ENCODE results near the gene COLQ.

The COLQ gene

GRCh38 chr3:15452961-15453360 lies 68.5 kb downstream of the COLQ start:
- Histone ChIP-seq H3K9me3 (ENCODE audit: low read length) (no peaks in the 10 kb centered on the region), H3K36me3 (ENCODE audit: insufficient read depth, low read length) (peaks cover 11% of the 10 kb centered on the region), H3K4me1 (ENCODE audit: insufficient read depth, low read length) (no peaks in the 10 kb centered on the region), H3K27me3 (ENCODE audit: control insufficient read depth in 1 of 2, insufficient read depth in 2 of 2, low read length in 2 of 2) (no peaks in the 10 kb centered on the region), H3K27ac (ENCODE audit: low read depth, low read length) (no peak overlapping the region), H3K4me3 (ENCODE audit: low read depth in 1 of 2, low read length in 2 of 2) (no peak overlapping the region), H3K9ac (ENCODE audit: low read length) (no peak overlapping the region)

GRCh38 chr3:15452156-15452555 lies 69.3 kb downstream of the COLQ start:
- no peaks in the 10 kb centered on the region for H3K4me1 ChIP-seq (ENCODE audit: insufficient read depth, low read length)
- no peaks in the 10 kb centered on the region for H3K9me3 ChIP-seq (ENCODE audit: low read length)
- no peak overlapping the region for H3K9ac ChIP-seq (ENCODE audit: low read length)
- H3K27ac ChIP-seq (ENCODE audit: low read depth, low read length), result no peak overlapping the region
- H3K36me3 ChIP-seq (ENCODE audit: insufficient read depth, low read length), result peaks cover 11% of the 10 kb centered on the region
- no peaks in the 10 kb centered on the region for H3K27me3 ChIP-seq (ENCODE audit: control insufficient read depth in 1 of 2, insufficient read depth in 2 of 2, low read length in 2 of 2)
- no peak overlapping the region for H3K4me3 ChIP-seq (ENCODE audit: low read depth in 1 of 2, low read length in 2 of 2)

- no peak overlapping the region for H3K4me3 ChIP-seq (ENCODE audit: low read depth in 1 of 2, low read length in 2 of 2)
- peaks cover 11% of the 10 kb centered on the region for H3K36me3 ChIP-seq (ENCODE audit: insufficient read depth, low read length)
- no peak overlapping the region for H3K9ac ChIP-seq (ENCODE audit: low read length)
- no peak overlapping the region for H3K27ac ChIP-seq (ENCODE audit: low read depth, low read length)
- H3K9me3 ChIP-seq (ENCODE audit: low read length), result no peaks in the 10 kb centered on the region
- no peaks in the 10 kb centered on the region for H3K27me3 ChIP-seq (ENCODE audit: control insufficient read depth in 1 of 2, insufficient read depth in 2 of 2, low read length in 2 of 2)
- H3K4me1 ChIP-seq (ENCODE audit: insufficient read depth, low read length), result no peaks in the 10 kb centered on the region
Observed at GRCh38 chr3:15451216-15452113, 70.0 kb downstream of the COLQ start.

- Histone ChIP-seq H3K27me3 (ENCODE audit: control insufficient read depth in 1 of 2, insufficient read depth in 2 of 2, low read length in 2 of 2) (no peaks in the 10 kb centered on the region), H3K4me1 (ENCODE audit: insufficient read depth, low read length) (no peaks in the 10 kb centered on the region), H3K4me3 (ENCODE audit: low read depth in 1 of 2, low read length in 2 of 2) (no peak overlapping the region), H3K9me3 (ENCODE audit: low read length) (no peaks in the 10 kb centered on the region), H3K36me3 (ENCODE audit: insufficient read depth, low read length) (peaks cover 11% of the 10 kb centered on the region), H3K27ac (ENCODE audit: low read depth, low read length) (no peak overlapping the region), H3K9ac (ENCODE audit: low read length) (no peak overlapping the region)
Observed at GRCh38 chr3:15450438-15451215, 70.9 kb downstream of the COLQ start.

GRCh38 chr3:15449489-15450224 lies 71.8 kb downstream of the COLQ start:
- Histone ChIP-seq H3K9ac (ENCODE audit: low read length) (no peak overlapping the region), H3K9me3 (ENCODE audit: low read length) (no peaks in the 10 kb centered on the region), H3K27me3 (ENCODE audit: control insufficient read depth in 1 of 2, insufficient read depth in 2 of 2, low read length in 2 of 2) (no peaks in the 10 kb centered on the region), H3K27ac (ENCODE audit: low read depth, low read length) (no peak overlapping the region), H3K4me1 (ENCODE audit: insufficient read depth, low read length) (no peaks in the 10 kb centered on the region), H3K4me3 (ENCODE audit: low read depth in 1 of 2, low read length in 2 of 2) (no peak overlapping the region), H3K36me3 (ENCODE audit: insufficient read depth, low read length) (peaks cover 11% of the 10 kb centered on the region)

GRCh38 chr3:15443826-15444524 lies 77.5 kb downstream of the COLQ start:
- Histone ChIP-seq H3K4me1 (ENCODE audit: insufficient read depth, low read length) (no peaks in the 10 kb centered on the region), H3K27me3 (ENCODE audit: control insufficient read depth in 1 of 2, insufficient read depth in 2 of 2, low read length in 2 of 2) (no peaks in the 10 kb centered on the region), H3K27ac (ENCODE audit: low read depth, low read length) (no peak overlapping the region), H3K36me3 (ENCODE audit: insufficient read depth, low read length) (peaks cover 30% of the 10 kb centered on the region), H3K9me3 (ENCODE audit: low read length) (no peaks in the 10 kb centered on the region), H3K4me3 (ENCODE audit: low read depth in 1 of 2, low read length in 2 of 2) (no peak overlapping the region), H3K9ac (ENCODE audit: low read length) (no peak overlapping the region)

GRCh38 chr3:15440891-15441290 lies 80.6 kb downstream of the COLQ start:
- Histone ChIP-seq H3K9me3 (ENCODE audit: low read length) (no peaks in the 10 kb centered on the region), H3K9ac (ENCODE audit: low read length) (no peak overlapping the region), H3K4me3 (ENCODE audit: low read depth in 1 of 2, low read length in 2 of 2) (no peak overlapping the region), H3K36me3 (ENCODE audit: insufficient read depth, low read length) (peaks cover 54% of the 10 kb centered on the region), H3K4me1 (ENCODE audit: insufficient read depth, low read length) (no peaks in the 10 kb centered on the region), H3K27me3 (ENCODE audit: control insufficient read depth in 1 of 2, insufficient read depth in 2 of 2, low read length in 2 of 2) (no peaks in the 10 kb centered on the region), H3K27ac (ENCODE audit: low read depth, low read length) (no peak overlapping the region)

GRCh38 chr3:15439476-15439875 lies 82.0 kb downstream of the COLQ start:
- Histone ChIP-seq H3K9ac (ENCODE audit: low read length) (no peak overlapping the region), H3K27ac (ENCODE audit: low read depth, low read length) (no peak overlapping the region), H3K4me3 (ENCODE audit: low read depth in 1 of 2, low read length in 2 of 2) (no peak overlapping the region), H3K36me3 (ENCODE audit: insufficient read depth, low read length) (peaks cover 67% of the 10 kb centered on the region), H3K4me1 (ENCODE audit: insufficient read depth, low read length) (no peaks in the 10 kb centered on the region), H3K27me3 (ENCODE audit: control insufficient read depth in 1 of 2, insufficient read depth in 2 of 2, low read length in 2 of 2) (no peaks in the 10 kb centered on the region), H3K9me3 (ENCODE audit: low read length) (no peaks in the 10 kb centered on the region)

- H3K36me3 ChIP-seq (ENCODE audit: insufficient read depth, low read length), result peaks cover 72% of the 10 kb centered on the region
- H3K9me3 ChIP-seq (ENCODE audit: low read length), result no peaks in the 10 kb centered on the region
- no peaks in the 10 kb centered on the region for H3K27me3 ChIP-seq (ENCODE audit: control insufficient read depth in 1 of 2, insufficient read depth in 2 of 2, low read length in 2 of 2)
- no peaks in the 10 kb centered on the region for H3K4me1 ChIP-seq (ENCODE audit: insufficient read depth, low read length)
- H3K4me3 ChIP-seq (ENCODE audit: low read depth in 1 of 2, low read length in 2 of 2), result no peak overlapping the region
- H3K27ac ChIP-seq (ENCODE audit: low read depth, low read length), result no peak overlapping the region
- no peak overlapping the region for H3K9ac ChIP-seq (ENCODE audit: low read length)
Observed at GRCh38 chr3:15438983-15439382, 82.5 kb downstream of the COLQ start.

GRCh38 chr3:15436246-15436645 lies 85.3 kb downstream of the COLQ start:
- Histone ChIP-seq H3K36me3 (ENCODE audit: insufficient read depth, low read length) (peaks cover 77% of the 10 kb centered on the region), H3K27ac (ENCODE audit: low read depth, low read length) (no peak overlapping the region), H3K4me1 (ENCODE audit: insufficient read depth, low read length) (no peaks in the 10 kb centered on the region), H3K27me3 (ENCODE audit: control insufficient read depth in 1 of 2, insufficient read depth in 2 of 2, low read length in 2 of 2) (no peaks in the 10 kb centered on the region), H3K9ac (ENCODE audit: low read length) (no peak overlapping the region), H3K4me3 (ENCODE audit: low read depth in 1 of 2, low read length in 2 of 2) (no peak overlapping the region), H3K9me3 (ENCODE audit: low read length) (no peaks in the 10 kb centered on the region)

- H3K4me3 ChIP-seq (ENCODE audit: low read depth in 1 of 2, low read length in 2 of 2), result no peak overlapping the region
- no peak overlapping the region for H3K9ac ChIP-seq (ENCODE audit: low read length)
- H3K27ac ChIP-seq (ENCODE audit: low read depth, low read length), result no peak overlapping the region
- peaks cover 76% of the 10 kb centered on the region for H3K36me3 ChIP-seq (ENCODE audit: insufficient read depth, low read length)
- no peaks in the 10 kb centered on the region for H3K9me3 ChIP-seq (ENCODE audit: low read length)
- no peaks in the 10 kb centered on the region for H3K27me3 ChIP-seq (ENCODE audit: control insufficient read depth in 1 of 2, insufficient read depth in 2 of 2, low read length in 2 of 2)
- no peaks in the 10 kb centered on the region for H3K4me1 ChIP-seq (ENCODE audit: insufficient read depth, low read length)
Observed at GRCh38 chr3:15434756-15435155, 86.8 kb downstream of the COLQ start.

Measured in muscle layer of colon (tissue), 2 donors.